ENCODE results near the gene SUPT6H.

The SUPT6H gene

GRCh38 chr17:28750178-28751047 is 88.4 kb downstream of the SUPT6H start:
- peak; percentile 90 for DNase-seq (ENCODE audit: low spot score)

- DNase-seq (ENCODE audit: low spot score), result no peak
Measured at GRCh38 chr17:28751600-28752366, 89.8 kb downstream of the SUPT6H start.

Data from GM03348 (cell line).